HUES6 (cell line): ENCODE measurements around the gene TLE6.

Source experiments
- H3K27ac ChIP-seq: 2 replicates; pipeline ENCODE4 v1.7.0; 2013; ENCODE audit warnings: low read depth, mild to moderate bottlenecking, low read length, inconsistent platforms
- H3K27me3 ChIP-seq: 2 replicates; pipeline ENCODE4 v1.6.1; 2013; ENCODE audit warnings: low read length; ENCODE audit not compliant: control insufficient read depth, insufficient read depth
- H3K36me3 ChIP-seq: 2 replicates; pipeline ENCODE4 v1.6.1; 2013; ENCODE audit warnings: low read length; ENCODE audit not compliant: control insufficient read depth, insufficient read depth
- H3K4me1 ChIP-seq: 2 replicates; pipeline ENCODE4 v1.6.1; 2013; ENCODE audit warnings: low read length; ENCODE audit not compliant: control insufficient read depth, insufficient read depth
- H3K4me3 ChIP-seq: 2 replicates; pipeline ENCODE4 v1.5.1; 2013; ENCODE audit warnings: low read depth, low read length
- H3K9ac ChIP-seq: one replicate; pipeline ENCODE4 v1.6.1; 2013; ENCODE audit warnings: mild to moderate bottlenecking, low read length
- H3K9me3 ChIP-seq: 2 replicates; pipeline ENCODE4 v1.6.1; 2013; ENCODE audit warnings: low read depth, low read length; ENCODE audit not compliant: control insufficient read depth, insufficient read depth

TLE6 gene

GRCh38 chr19:2974342-2975041, 2.9 kb upstream of the TLE6 start:
- Histone ChIP-seq H3K27me3 (peaks cover 61% of the 10 kb centered on the region), H3K9me3 (no peaks in the 10 kb centered on the region), H3K27ac (no peak overlapping the region), H3K4me1 (peaks cover 15% of the 10 kb centered on the region), H3K9ac (no peak overlapping the region), H3K4me3 (no peak overlapping the region), H3K36me3 (no peaks in the 10 kb centered on the region)

- H3K4me3 ChIP-seq, result peak overlapping the region; percentile 62
- H3K27me3 ChIP-seq, result peaks cover 76% of the 10 kb centered on the region
- no peak overlapping the region for H3K27ac ChIP-seq
- no peak overlapping the region for H3K9ac ChIP-seq
- H3K4me1 ChIP-seq, result peaks cover 15% of the 10 kb centered on the region
- no peaks in the 10 kb centered on the region for H3K36me3 ChIP-seq
- H3K9me3 ChIP-seq, result no peaks in the 10 kb centered on the region
These were observed 759 bp upstream of the TLE6 start for GRCh38 chr19:2976609-2977000.

- Histone ChIP-seq H3K9me3 (no peaks in the 10 kb centered on the region), H3K4me1 (peaks cover 19% of the 10 kb centered on the region), H3K36me3 (no peaks in the 10 kb centered on the region), H3K27ac (no peak overlapping the region), H3K4me3 (peak overlapping the region; percentile 48), H3K9ac (no peak overlapping the region), H3K27me3 (peaks cover 87% of the 10 kb centered on the region)
These were observed 378 bp downstream of the TLE6 start for GRCh38 chr19:2977746-2978138.

- Histone ChIP-seq H3K27me3 (peaks cover 89% of the 10 kb centered on the region), H3K4me3 (no peak overlapping the region), H3K9ac (no peak overlapping the region)
These were observed 903 bp downstream of the TLE6 start for GRCh38 chr19:2978166-2978767.

GRCh38 chr19:2978772-2979171, 1.4 kb downstream of the TLE6 start:
- Histone ChIP-seq H3K4me3 (no peak overlapping the region), H3K27ac (no peak overlapping the region), H3K4me1 (peaks cover 25% of the 10 kb centered on the region), H3K9ac (no peak overlapping the region), H3K27me3 (peaks cover 89% of the 10 kb centered on the region), H3K36me3 (no peaks in the 10 kb centered on the region), H3K9me3 (no peaks in the 10 kb centered on the region)

More at GRCh38 chr19:2978166-2978767, 903 bp downstream of the TLE6 start:
- H3K4me1 ChIP-seq, result peaks cover 24% of the 10 kb centered on the region
- H3K9me3 ChIP-seq, result no peaks in the 10 kb centered on the region
- H3K27ac ChIP-seq, result no peak overlapping the region
- no peaks in the 10 kb centered on the region for H3K36me3 ChIP-seq

- Histone ChIP-seq H3K36me3 (no peaks in the 10 kb centered on the region), H3K27ac (no peak overlapping the region), H3K9me3 (no peaks in the 10 kb centered on the region), H3K4me3 (no peak overlapping the region), H3K9ac (no peak overlapping the region), H3K27me3 (peaks cover 84% of the 10 kb centered on the region), H3K4me1 (peaks cover 22% of the 10 kb centered on the region)
These were observed 4.5 kb downstream of the TLE6 start for GRCh38 chr19:2981898-2982297.

GRCh38 chr19:2982561-2982960, 5.2 kb downstream of the TLE6 start:
- Histone ChIP-seq H3K27me3 (peaks cover 88% of the 10 kb centered on the region), H3K4me1 (peaks cover 27% of the 10 kb centered on the region), H3K9me3 (no peaks in the 10 kb centered on the region), H3K9ac (no peak overlapping the region), H3K27ac (no peak overlapping the region), H3K4me3 (no peak overlapping the region), H3K36me3 (no peaks in the 10 kb centered on the region)

- H3K4me1 ChIP-seq, result peaks cover 26% of the 10 kb centered on the region
- no peak overlapping the region for H3K4me3 ChIP-seq
- H3K27me3 ChIP-seq, result peaks cover 88% of the 10 kb centered on the region
- no peak overlapping the region for H3K27ac ChIP-seq
- H3K9ac ChIP-seq, result no peak overlapping the region
- no peaks in the 10 kb centered on the region for H3K9me3 ChIP-seq
- H3K36me3 ChIP-seq, result no peaks in the 10 kb centered on the region
These were observed 5.6 kb downstream of the TLE6 start for GRCh38 chr19:2982983-2983350.

GRCh38 chr19:2983351-2984214, 6.2 kb downstream of the TLE6 start:
- H3K9me3 ChIP-seq, result no peaks in the 10 kb centered on the region

GRCh38 chr19:2984215-2984528, 6.8 kb downstream of the TLE6 start:
- Histone ChIP-seq H3K4me3 (peak overlapping the region; percentile 34), H3K36me3 (no peaks in the 10 kb centered on the region), H3K27me3 (peaks cover 88% of the 10 kb centered on the region), H3K27ac (no peak overlapping the region), H3K4me1 (peaks cover 24% of the 10 kb centered on the region), H3K9ac (no peak overlapping the region), H3K9me3 (no peaks in the 10 kb centered on the region)

More at GRCh38 chr19:2983351-2984214, 6.2 kb downstream of the TLE6 start:
- peaks cover 87% of the 10 kb centered on the region for H3K27me3 ChIP-seq
- no peak overlapping the region for H3K9ac ChIP-seq
- H3K27ac ChIP-seq, result no peak overlapping the region
- peak overlapping the region; percentile 34 for H3K4me3 ChIP-seq
- no peaks in the 10 kb centered on the region for H3K36me3 ChIP-seq
- peaks cover 24% of the 10 kb centered on the region for H3K4me1 ChIP-seq

GRCh38 chr19:2986951-2987524, 9.7 kb downstream of the TLE6 start:
- Histone ChIP-seq H3K9ac (no peak overlapping the region), H3K4me3 (no peak overlapping the region), H3K27me3 (peaks cover 73% of the 10 kb centered on the region), H3K36me3 (no peaks in the 10 kb centered on the region), H3K9me3 (no peaks in the 10 kb centered on the region), H3K4me1 (peaks cover 24% of the 10 kb centered on the region), H3K27ac (no peak overlapping the region)
